ENCODE measurements around the gene MAPK12. TPM values are rescaled to one million over a fixed set of nuclear protein-coding genes. Genes with fewer than 3 reads are reported as not detected.

The MAPK12 gene
- total and polyA plus RNA-seq, 2 of the 4 experiments (the other 2 are of a cell fraction) = 41.0 to 56.3 TPM

- Histone ChIP-seq H3K56ac (ENCODE audit: extremely low read depth, insufficient read depth, low read length) (no peak overlapping the region), H2BK5ac (ENCODE audit: low read depth, low read length, poor library complexity, severe bottlenecking) (no peak overlapping the region), H3K18ac (ENCODE audit: low read depth, low read length) (no peak overlapping the region), H4K5ac (ENCODE audit: low read depth, low read length) (no peak overlapping the region), H3K4me1 (ENCODE audit: control insufficient read depth, insufficient read depth, low read length) (peaks cover 63% of the 10 kb centered on the region), H3K79me1 (ENCODE audit: low read depth in 1 of 2, low read length in 2 of 2) (peaks cover 4 to 52% of the 10 kb centered on the region in 2 experiments; a peak in 3 of 4 replicates), H3K27ac (ENCODE audit: insufficient read depth, low read length) (no peak overlapping the region), H2AK5ac (ENCODE audit: low read depth, low read length) (no peak overlapping the region), H3K9ac (ENCODE audit: low read depth, low read length) (no peak overlapping the region), H3K9me3 (ENCODE audit: control insufficient read depth, insufficient read depth, low read length) (no peaks in the 10 kb centered on the region), H3K36me3 (ENCODE audit: control insufficient read depth, insufficient read depth, low read length) (peaks cover 13% of the 10 kb centered on the region), H2AFZ (replicated peaks; ENCODE audit: low read length, poor library complexity) (no peak overlapping the region), H4K20me1 (ENCODE audit: insufficient read depth, low read length) (peaks cover 88% of the 10 kb centered on the region), H2AK9ac (replicated peaks; ENCODE audit: low read depth, low read length, poor library complexity) (no peak overlapping the region), H2BK20ac (ENCODE audit: low read depth, low read length) (no peak overlapping the region), H4K91ac (ENCODE audit: insufficient read depth, low read depth, low read length) (no peak overlapping the region), H2BK120ac (ENCODE audit: low read depth, low read length) (no peak overlapping the region), H3K23ac (ENCODE audit: low read depth, low read length) (no peak overlapping the region; the same call in 1 of the 2 replicates), H3K14ac (replicated peaks; ENCODE audit: low read depth, low read length) (no peak overlapping the region), H3K4me3 (ENCODE audit: insufficient read depth, low read depth, low read length) (no peak overlapping the region), H3K9me1 (ENCODE audit: insufficient read depth, low read length) (peaks cover 7% of the 10 kb centered on the region), H3K4ac (ENCODE audit: low read depth, low read length) (no peak overlapping the region), H4K8ac (ENCODE audit: low read depth in 2 of 2, low read length in 2 of 2) (no peak overlapping the region), H3K4me2 (ENCODE audit: low read depth, low read length) (no peak overlapping the region), H3K27me3 (ENCODE audit: control insufficient read depth, insufficient read depth, low read length) (no peaks in the 10 kb centered on the region), H2BK15ac (ENCODE audit: low read depth, low read length) (no peak overlapping the region)
- dilution Hi-C loops (cut with HindIII; ENCODE audit: low sequenced_read_pairs, unreplicated experiment) = no loop called here
- BruUV-seq (replicated peaks) = no TSS peak
- no peak for TF ChIP-seq RCOR1 (IDR thresholded peaks at IDR 0.05; ENCODE audit: insufficient replicate concordance, low read length)
- no peak for TF ChIP-seq CTCF (conservative IDR thresholded peaks at IDR 0.05; ENCODE audit: low read depth, low read length)
- TF ChIP-seq ELK1 (IDR thresholded peaks at IDR 0.05; ENCODE audit: borderline replicate concordance, low read depth, low read length) = no peak
- no peak for TF ChIP-seq SMC3 (IDR thresholded peaks at IDR 0.05; ENCODE audit: low read depth, low read length)
- no peak for TF ChIP-seq NFE2L2 (IDR thresholded peaks at IDR 0.05; ENCODE audit: low read depth, low read length)
- no peak for TF ChIP-seq CEBPB (IDR thresholded peaks at IDR 0.05; ENCODE audit: low read depth, low read length)
- TF ChIP-seq MAFK (IDR thresholded peaks at IDR 0.05; ENCODE audit: low read depth, low read length) = no peak
- TF ChIP-seq USF2 (IDR thresholded peaks at IDR 0.05; ENCODE audit: low read depth, low read length) = no peak
- TF ChIP-seq MXI1 (IDR thresholded peaks at IDR 0.05; ENCODE audit: borderline replicate concordance, low read depth, low read length) = no peak
- no peak for TF ChIP-seq BHLHE40 (IDR thresholded peaks at IDR 0.05; ENCODE audit: low read depth, low read length)
- no peak for TF ChIP-seq FOS (IDR thresholded peaks at IDR 0.05; ENCODE audit: low read depth, low read length)
- TF ChIP-seq RAD21 (IDR thresholded peaks at IDR 0.05; ENCODE audit: low read length) = no peak
- TF ChIP-seq RFX5 (IDR thresholded peaks at IDR 0.05; ENCODE audit: low read depth, low read length) = no peak
- no peak for TF ChIP-seq POLR2A (IDR thresholded peaks at IDR 0.05; ENCODE audit: low read depth, low read length)
- TF ChIP-seq MAZ (IDR thresholded peaks at IDR 0.05; ENCODE audit: borderline replicate concordance, low read depth, low read length) = no peak
- TF ChIP-seq CHD1 (IDR thresholded peaks at IDR 0.05; ENCODE audit: low read depth, low read length) = no peak
- DNase-seq (no peak), ATAC-seq (ENCODE audit: low read depth) (no peak)
- in situ Hi-C loops (cut with MboI; ENCODE audit: low sequenced_read_pairs) = no loop called here
- intact Hi-C loops (cut with micrococcal nuclease) = no loop called here
- 100% methylated on average over 2 of the region's 4 CpGs; no CpG with 5 or more reads in 1 of the 2 experiments for WGBS, 2 experiments (ENCODE audit: extremely low coverage in 2 of 2, insufficient read length in 1 of 2)
- ChIA-PET POLR2A (ENCODE audit: unreplicated experiment) (no interaction called here), CTCF (no interaction called here)
These were observed 36.8 kb upstream of the MAPK12 start for GRCh38 chr22:50298266-50298637.
